Muscle of arm (tissue), 12 donors: ENCODE measurements around the gene SMIM12. TPM values are rescaled to one million over a fixed set of nuclear protein-coding genes. Genes with fewer than 3 reads are reported as not detected.

Source experiments
- DNase-seq: peaks from one replicate; pipeline ENCODE4 v3.0.0-alpha.2; 2013
- polyA plus RNA-seq, 12 donors: library from polyadenylated mRNA; unstranded; fragments of 120-200 nt; gene quantifications; one replicate each; pipeline ENCODE4 v1.2.1, GENCODE V29; 2013; ENCODE audit not compliant: insufficient read length in 12 of 12

The SMIM12 gene
- polyA plus RNA-seq, 12 donors, result 17.9 to 66.6 (median 23.5) TPM; not detected in 1

GRCh38 chr1:34884536-34884935, 25.0 kb upstream of the SMIM12 start:
- DNase-seq, result no peak

GRCh38 chr1:34879230-34879629, 19.7 kb upstream of the SMIM12 start:
- no peak for DNase-seq

- DNase-seq, result no peak
Observed at GRCh38 chr1:34876406-34876805, 16.9 kb upstream of the SMIM12 start.

- DNase-seq, result no peak
Observed at GRCh38 chr1:34874296-34874952, 14.9 kb upstream of the SMIM12 start.

- DNase-seq, result no peak
Observed at GRCh38 chr1:34872133-34872503, 12.6 kb upstream of the SMIM12 start.

GRCh38 chr1:34871443-34872132, 12.0 kb upstream of the SMIM12 start:
- DNase-seq, result no peak

GRCh38 chr1:34870395-34870794, 10.8 kb upstream of the SMIM12 start:
- no peak for DNase-seq

GRCh38 chr1:34869760-34870159, 10.2 kb upstream of the SMIM12 start:
- DNase-seq, result no peak

- DNase-seq, result no peak
Observed at GRCh38 chr1:34868230-34869049, 8.9 kb upstream of the SMIM12 start.

- no peak for DNase-seq
Observed at GRCh38 chr1:34867415-34867814, 7.9 kb upstream of the SMIM12 start.

GRCh38 chr1:34866762-34867109, 7.2 kb upstream of the SMIM12 start:
- DNase-seq, result no peak

GRCh38 chr1:34865981-34866761, 6.6 kb upstream of the SMIM12 start:
- DNase-seq, result peak; percentile 84

- DNase-seq, result no peak
Observed at GRCh38 chr1:34865573-34865972, 6.0 kb upstream of the SMIM12 start.

- no peak for DNase-seq
Observed at GRCh38 chr1:34864759-34865158, 5.2 kb upstream of the SMIM12 start.

GRCh38 chr1:34863501-34863900, 4.0 kb upstream of the SMIM12 start:
- DNase-seq, result no peak

GRCh38 chr1:34858901-34859445, 576 bp downstream of the SMIM12 start:
- no peak for DNase-seq

GRCh38 chr1:34856697-34857096, 2.9 kb downstream of the SMIM12 start:
- DNase-seq, result no peak

GRCh38 chr1:34852677-34853217, 6.8 kb downstream of the SMIM12 start:
- peak; percentile 70 for DNase-seq

- DNase-seq, result no peak
Observed at GRCh38 chr1:34851431-34852105, 8.0 kb downstream of the SMIM12 start.

- DNase-seq, result no peak
Observed at GRCh38 chr1:34850382-34850781, 9.2 kb downstream of the SMIM12 start.

GRCh38 chr1:34847094-34847493, 12.5 kb downstream of the SMIM12 start:
- DNase-seq, result no peak
